Astrocyte (in vitro differentiated cells and primary cell): Measurements from ENCODE around the gene DIAPH3.

ENCODE experiments used
- EZH2 ChIP-seq: IDR thresholded peaks from 2 replicates; pipeline ENCODE4 v1.6.1; 2012; ENCODE audit warnings: mild to moderate bottlenecking, low read length, inconsistent platforms; ENCODE audit not compliant: insufficient read depth
- TF ChIP-seq, protein P1 (sequence below): IDR thresholded peaks from 2 replicates; pipeline ENCODE4 v1.5.1; 2011; ENCODE audit warnings: low read depth, mild to moderate bottlenecking, inconsistent platforms, low read length, moderate library complexity; ENCODE audit not compliant: insufficient read depth

- TF ChIP-seq, protein P1, sequence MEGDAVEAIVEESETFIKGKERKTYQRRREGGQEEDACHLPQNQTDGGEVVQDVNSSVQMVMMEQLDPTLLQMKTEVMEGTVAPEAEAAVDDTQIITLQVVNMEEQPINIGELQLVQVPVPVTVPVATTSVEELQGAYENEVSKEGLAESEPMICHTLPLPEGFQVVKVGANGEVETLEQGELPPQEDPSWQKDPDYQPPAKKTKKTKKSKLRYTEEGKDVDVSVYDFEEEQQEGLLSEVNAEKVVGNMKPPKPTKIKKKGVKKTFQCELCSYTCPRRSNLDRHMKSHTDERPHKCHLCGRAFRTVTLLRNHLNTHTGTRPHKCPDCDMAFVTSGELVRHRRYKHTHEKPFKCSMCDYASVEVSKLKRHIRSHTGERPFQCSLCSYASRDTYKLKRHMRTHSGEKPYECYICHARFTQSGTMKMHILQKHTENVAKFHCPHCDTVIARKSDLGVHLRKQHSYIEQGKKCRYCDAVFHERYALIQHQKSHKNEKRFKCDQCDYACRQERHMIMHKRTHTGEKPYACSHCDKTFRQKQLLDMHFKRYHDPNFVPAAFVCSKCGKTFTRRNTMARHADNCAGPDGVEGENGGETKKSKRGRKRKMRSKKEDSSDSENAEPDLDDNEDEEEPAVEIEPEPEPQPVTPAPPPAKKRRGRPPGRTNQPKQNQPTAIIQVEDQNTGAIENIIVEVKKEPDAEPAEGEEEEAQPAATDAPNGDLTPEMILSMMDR = no peak
- TF ChIP-seq EZH2 = no peak
Measured at GRCh38 chr13:59891053-59891452, 272.7 kb downstream of the DIAPH3 start.
